GM19395 (cell line): ENCODE data around the gene SMURF1.
"Not testable (repeated sequence)": the region's sequence is repeated elsewhere in the genome, so short reads cannot be mapped to it uniquely, and the experiment has no call there.

Source experiments
- ATAC-seq: cut with Tn5 transposase; IDR thresholded peaks from one replicate; pipeline ENCODE4 v1.9.1; 2021; ENCODE audit warnings: mild to moderate bottlenecking, moderate library complexity; ENCODE audit not compliant: unreplicated experiment

SMURF1 gene

DNA sequence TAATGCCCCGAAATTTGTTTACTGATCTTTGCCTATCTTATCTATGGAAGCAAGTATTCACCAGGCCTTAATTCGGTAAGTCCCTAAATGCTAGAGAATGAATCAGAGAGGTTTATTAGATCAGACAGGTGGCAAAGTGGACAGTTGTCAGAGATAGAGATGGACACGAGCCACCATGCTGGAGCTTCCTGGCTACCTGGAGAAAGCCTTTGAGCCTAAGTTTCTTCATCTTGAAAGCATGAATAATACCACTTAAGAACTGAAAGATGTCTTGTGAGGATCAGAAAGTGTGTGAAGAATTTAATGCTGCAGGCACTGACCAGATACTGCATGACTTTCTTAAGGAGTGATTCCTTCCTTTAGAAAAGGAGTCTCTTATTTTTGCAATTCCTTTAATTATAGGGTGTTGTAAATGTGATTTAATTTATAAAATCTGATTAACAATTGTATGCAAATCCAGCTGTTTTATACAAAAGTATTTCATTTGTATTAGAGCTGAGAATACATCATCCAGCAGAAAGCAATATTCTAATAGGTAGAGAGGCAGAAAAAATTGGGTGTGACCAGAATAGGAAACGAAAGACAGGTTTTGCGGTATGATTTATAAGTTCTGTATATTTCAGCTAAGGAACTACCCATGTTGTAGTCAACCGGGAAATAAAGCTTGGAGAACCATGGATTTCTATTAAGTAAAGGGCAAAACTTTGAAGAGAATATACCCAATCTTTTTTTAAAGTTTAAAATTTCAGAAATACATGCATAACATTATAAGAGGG lies 82.7 kb downstream of the SMURF1 start:
- ATAC-seq, result no peak

- ATAC-seq, result no peak
These were observed 89.1 kb downstream of the SMURF1 start for GRCh38 chr7:99054781-99055180.

DNA sequence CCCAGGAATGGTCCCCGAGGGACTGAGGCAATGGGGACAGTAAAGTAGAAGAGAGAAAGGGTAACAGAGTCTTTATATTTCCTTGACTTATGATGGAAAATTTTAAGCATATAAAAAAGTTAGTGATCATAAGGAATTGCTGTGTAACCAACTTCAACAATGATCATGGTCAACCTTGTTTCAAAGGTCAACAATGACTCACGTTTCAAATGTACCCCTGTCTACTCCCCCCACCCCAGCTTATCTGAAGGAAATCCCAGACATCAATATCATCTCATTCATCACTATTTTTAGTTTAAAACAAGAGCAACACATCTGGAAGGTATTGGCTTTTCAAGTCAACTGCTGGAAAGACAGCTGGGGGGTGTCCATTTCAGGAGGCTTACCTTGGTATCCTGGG lies 92.9 kb downstream of the SMURF1 start:
- ATAC-seq, result no peak

DNA sequence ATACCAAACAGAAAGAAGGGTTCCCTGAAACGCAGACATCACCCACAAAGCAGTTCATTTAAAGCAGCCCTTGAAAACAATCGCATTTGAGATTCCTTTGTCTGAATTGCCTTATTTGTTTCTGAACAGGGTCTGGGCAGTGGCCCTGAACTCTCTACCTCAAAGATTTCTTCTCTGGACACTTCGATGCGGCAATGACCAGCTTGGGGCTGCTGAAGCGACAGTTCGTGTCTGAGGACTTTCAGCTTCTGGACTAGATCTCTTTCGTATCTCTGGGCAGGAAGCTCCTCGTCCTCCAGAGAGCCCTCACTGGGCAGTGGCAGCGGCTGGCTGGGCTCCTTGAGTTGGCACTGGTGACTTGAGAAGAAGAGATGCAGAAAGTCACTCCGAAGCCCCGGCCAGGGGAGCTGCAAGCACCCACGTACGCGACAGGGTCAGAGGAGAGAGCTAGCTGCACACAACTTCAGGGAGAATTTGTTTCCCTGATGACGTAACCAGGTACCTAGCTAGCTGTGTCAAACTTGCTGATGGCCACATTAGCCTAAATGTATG lies 96.3 kb downstream of the SMURF1 start:
- no peak for ATAC-seq

- ATAC-seq, result no peak
These were observed 97.2 kb downstream of the SMURF1 start for GRCh38 chr7:99046722-99047121.

- not testable (repeated sequence) for ATAC-seq
These were observed 97.6 kb downstream of the SMURF1 start for GRCh38 chr7:99046262-99046661.

- ATAC-seq, result not testable (repeated sequence)
These were observed 99.0 kb downstream of the SMURF1 start for GRCh38 chr7:99044858-99045257.

DNA sequence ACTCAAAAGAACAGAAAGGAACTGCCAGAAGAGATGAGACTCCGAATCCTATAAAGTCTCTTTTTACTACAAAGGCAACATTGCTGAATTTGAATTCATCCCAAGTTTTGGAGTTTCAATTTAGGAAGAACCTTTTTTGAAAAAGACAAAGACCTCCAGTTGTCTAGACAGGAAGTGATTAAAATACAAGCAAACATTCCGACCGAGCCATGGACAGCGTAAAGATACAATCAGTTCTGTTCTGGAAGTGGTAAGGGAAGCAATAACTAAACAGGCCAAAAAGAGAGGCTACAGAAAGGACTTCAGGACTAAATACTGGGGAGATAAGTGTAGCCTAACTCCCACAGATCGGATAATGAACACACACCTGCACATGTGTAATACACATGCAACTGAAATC lies 101.0 kb downstream of the SMURF1 start:
- no peak for ATAC-seq

GRCh38 chr7:99041526-99041925 lies 102.4 kb downstream of the SMURF1 start:
- no peak for ATAC-seq

DNA sequence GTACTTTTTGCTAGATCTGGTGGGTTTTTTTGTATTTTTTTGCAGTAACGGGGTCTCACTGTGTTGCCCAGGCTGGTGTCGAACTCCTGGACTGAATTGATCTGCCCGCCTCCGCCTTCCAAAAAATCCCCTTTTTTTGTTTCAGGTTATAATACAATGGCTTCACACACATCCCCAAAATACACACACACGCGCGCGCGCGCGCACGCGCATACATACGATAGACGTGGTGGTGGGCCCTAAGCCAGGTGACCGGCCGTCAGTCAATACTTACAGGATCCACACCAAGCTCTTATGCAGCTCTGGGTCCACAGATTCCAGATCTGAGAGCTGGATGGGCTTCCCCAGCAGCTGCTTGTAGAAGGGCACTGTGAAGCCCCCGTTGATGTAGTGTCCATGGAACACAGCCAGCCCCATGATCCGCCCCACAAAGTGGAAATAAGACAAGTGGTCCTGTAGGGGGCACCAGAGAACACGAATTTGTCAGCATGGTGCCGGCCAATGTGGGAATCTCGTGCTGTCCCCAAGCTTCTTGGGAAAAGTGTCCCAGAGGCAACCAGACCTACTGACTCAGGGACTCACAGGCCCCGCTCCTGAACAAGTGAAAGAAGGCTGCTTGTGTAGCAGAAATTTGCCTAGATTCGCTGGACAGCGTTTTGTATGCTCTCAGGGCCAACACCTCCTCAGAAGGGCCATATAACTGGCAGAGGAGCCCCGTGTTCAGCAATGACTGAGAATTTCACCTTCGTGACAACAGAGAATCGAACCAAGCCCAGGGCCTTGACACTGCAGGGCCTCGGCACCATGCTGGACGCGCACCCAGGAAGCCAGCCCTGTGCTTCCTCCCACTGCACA lies 103.6 kb downstream of the SMURF1 start:
- no peak for ATAC-seq

DNA sequence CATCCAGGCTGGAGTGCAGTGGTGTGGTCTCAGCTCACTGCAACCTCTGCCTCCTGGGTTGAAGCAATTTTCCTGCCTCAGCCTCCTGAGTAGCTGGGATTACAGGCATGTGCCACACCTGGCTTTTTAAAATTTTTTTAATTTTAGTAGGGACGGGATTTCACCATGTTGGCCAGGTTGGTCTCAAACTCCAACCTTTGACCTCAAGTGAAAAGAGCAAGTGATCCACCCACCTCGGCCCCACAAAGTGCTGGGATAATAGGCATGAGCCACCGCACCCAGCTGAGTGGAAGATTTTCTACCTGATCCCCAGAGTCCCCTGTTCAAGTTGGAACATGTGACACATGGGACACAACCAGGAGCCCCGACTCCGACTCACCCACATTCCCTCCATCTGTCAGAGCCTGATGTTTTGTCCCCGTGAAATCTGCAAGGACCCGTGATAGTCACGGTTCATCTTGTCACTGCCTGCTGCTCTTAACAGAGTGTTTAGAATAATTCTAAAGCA lies 104.5 kb downstream of the SMURF1 start:
- no peak for ATAC-seq

GRCh38 chr7:99038086-99038855 lies 105.6 kb downstream of the SMURF1 start:
- no peak for ATAC-seq

DNA sequence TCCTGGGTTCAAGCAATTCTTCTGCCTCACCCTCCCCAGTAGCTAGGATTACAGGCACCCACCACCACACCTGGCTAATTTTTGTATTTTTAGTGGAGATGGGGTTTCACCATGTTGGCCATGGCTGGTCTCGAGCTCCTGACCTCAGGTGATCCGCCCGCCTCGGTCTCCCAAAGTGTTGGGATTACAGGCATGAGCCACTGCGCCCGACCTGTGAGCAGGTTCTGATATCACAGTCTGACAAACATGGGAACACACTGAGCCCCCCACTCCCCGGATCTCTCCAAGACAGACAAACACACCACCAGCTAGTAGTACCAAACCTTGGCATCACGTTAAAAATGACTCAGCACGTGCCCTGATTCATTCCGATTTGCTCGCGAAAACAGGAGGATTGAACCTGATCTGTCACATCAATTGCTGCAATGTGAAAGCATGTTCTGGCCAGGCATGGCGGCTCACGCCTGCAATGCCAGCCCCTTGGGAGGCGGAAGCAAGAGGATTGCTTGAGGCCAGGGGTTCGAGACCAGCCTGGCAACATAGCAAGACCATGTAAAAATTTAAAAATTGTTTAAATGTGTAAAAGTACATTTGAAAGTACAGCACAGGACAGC lies 106.5 kb downstream of the SMURF1 start:
- ATAC-seq, result no peak

DNA sequence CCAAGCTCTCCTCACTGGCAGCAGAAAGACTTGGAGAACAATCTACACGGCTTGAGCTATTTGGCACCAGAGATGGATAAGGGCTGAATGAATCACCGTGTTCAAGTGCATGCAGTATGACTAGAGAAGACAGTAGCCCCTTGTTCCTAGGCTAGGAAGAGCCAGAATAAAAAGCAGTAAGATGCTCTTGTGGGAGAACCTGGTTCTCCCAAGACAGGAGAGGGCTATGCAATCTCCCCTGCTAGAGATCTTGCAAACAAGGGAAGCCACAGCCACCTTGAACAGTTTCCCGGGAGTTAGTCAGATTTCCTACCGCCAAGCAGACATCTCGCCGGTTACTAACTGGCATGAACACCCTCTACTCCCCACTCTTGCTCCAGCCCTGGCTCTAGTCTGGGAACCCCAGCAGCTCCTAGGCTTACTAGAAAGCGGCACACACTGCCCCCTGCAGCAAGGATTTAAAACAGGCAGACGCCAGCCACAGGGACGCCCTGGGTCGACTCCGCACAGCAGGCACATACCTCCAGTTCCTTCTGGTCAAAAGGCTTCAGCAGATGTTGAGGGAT lies 107.3 kb downstream of the SMURF1 start:
- no peak for ATAC-seq

DNA sequence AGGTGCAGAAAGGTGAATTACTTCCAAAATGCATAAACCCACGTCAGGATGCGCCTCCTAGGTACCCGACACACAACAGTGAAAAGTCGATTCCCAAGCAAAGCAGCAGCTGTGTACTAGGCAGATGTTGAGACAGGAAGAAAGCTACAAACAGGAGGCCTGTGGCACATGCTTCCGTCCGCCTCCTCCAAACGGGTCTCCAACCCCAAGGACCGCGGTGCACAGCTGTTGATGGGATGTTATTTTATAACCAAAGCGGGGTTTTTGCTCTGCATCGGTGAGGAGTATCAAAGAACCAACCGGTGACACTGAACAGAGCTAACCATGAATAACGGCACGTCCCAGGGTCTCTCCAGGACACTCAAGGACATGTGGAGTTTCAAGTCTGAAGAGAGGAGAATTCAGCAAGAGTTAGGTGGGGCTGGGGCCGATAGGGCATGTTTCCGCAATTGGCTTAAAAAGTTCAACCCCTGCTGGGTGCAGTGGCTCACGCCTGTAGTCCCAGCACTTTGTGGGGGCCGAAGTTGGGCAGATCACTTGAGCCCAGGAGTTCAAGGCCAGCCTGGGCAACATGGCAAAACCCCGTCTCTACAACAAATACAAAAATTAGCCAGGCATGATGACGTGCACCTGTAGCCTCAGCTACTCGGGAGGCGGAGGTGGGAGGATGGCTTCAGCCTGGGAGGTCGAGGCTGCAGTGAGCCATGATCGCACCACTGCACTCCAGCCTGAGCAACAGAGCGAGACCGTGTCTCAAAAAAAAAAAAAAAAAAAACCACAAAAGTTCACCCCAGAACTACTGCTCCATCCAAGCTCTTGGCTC lies 108.0 kb downstream of the SMURF1 start:
- ATAC-seq, result no peak

- ATAC-seq, result no peak
These were observed 108.8 kb downstream of the SMURF1 start for GRCh38 chr7:99034932-99035722.

DNA sequence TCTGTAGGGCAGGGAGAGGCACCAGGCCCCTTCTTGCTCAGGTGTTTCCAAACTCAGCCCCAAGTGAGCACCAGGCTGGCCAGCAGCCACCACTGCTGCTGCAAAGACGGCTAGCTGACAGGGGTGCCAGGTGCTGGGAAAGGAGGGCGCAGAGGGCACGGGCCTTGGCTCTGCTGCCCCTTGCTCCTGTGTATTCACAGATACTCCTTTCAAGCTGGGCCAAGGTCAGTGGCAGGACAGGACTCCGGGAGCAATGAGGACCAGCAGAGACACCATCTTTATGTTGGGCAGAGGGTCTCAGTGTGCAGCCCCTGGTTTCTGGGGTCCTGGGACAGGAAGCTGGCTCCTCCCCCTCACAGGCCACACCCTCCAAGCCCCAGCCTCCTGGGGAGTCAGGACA lies 110.1 kb downstream of the SMURF1 start:
- no peak for ATAC-seq

DNA sequence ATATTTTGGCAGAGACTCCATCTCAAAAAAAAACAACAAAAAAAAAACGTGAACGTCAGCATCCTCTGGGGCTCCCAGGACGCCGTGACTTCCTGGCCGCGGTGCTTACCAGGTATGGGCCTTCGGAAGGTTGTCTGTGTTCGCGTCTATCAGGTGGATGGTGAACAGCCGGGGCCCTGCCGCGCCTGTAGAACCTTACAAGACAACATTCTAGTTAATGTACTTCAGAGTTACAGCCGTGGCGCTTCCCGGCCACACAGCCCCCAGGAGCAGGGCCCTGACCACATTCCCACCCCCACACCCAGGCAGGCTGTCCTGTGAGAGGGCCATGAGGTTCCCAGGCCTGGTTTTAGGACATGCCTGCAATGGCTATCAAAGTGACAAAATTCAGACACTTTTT lies 111.0 kb downstream of the SMURF1 start:
- no peak for ATAC-seq
